Thoracic aorta (tissue), 2 donors: Measurements from ENCODE around the gene PANK1. TPM values are rescaled to one million over a fixed set of nuclear protein-coding genes. Genes with fewer than 3 reads are reported as not detected.

Experiments
- ATAC-seq: fragments of 150-250 bp; one replicate; pipeline ENCODE4 v1.8.0; 2017; ENCODE audit warnings: low read depth; ENCODE audit not compliant: insufficient number of reproducible peaks, low FRiP score
- DNase-seq: peaks from one replicate; pipeline ENCODE4 v3.0.0-alpha.2; 2020; ENCODE audit warnings: low spot score
- H3K27ac ChIP-seq, 2 donors: fragments of 200-600 bp; sonication (generic); 1 replicate in 1 of 2; 2 replicates in 1 of 2; pipeline ENCODE4 v1.5.1; 2016; ENCODE audit warnings: mild to moderate bottlenecking in 2 of 2, moderate library complexity in 2 of 2
- H3K27me3 ChIP-seq: fragments of 200-600 bp; sonication (generic); replicated peaks from 2 replicates; pipeline ENCODE4 v1.6.0; 2016; ENCODE audit warnings: mild to moderate bottlenecking; ENCODE audit not compliant: insufficient read depth
- H3K36me3 ChIP-seq: fragments of 200-600 bp; sonication (generic); one replicate; pipeline ENCODE4 v1.5.1; 2016
- H3K4me1 ChIP-seq, 2 donors: fragments of 200-600 bp; sonication (generic); 1 replicate in 1 of 2; 2 replicates in 1 of 2; pipeline versions ENCODE4 v1.5.1 to v1.6.0; 2016; ENCODE audit warnings: low read depth in 2 of 2, mild to moderate bottlenecking in 1 of 2; ENCODE audit not compliant: control insufficient read depth in 1 of 2
- H3K4me3 ChIP-seq: fragments of 200-600 bp; sonication (generic); 2 replicates; pipeline ENCODE4 v1.5.1; 2016; ENCODE audit warnings: mild to moderate bottlenecking
- H3K9me3 ChIP-seq: fragments of 200-600 bp; sonication (generic); 2 replicates; pipeline ENCODE4 v1.5.1; 2016
- total RNA-seq, 2 donors: library from RNA; depleted of rRNA; stranded (reverse); fragments of >200 nt; gene quantifications; one replicate each; pipeline versions ENCODE4 v1.1.0 to v1.2.3, GENCODE V29; 2016
- TF ChIP-seq, protein P1 (sequence below): fragments of 200-600 bp; sonication (generic); IDR thresholded peaks from one replicate; pipeline ENCODE4 v1.5.1; 2019; ENCODE audit warnings: antibody characterized with exemption

The PANK1 gene
- total RNA-seq, 2 donors from 2014 or later = 0.95 to 5.5 TPM

DNA sequence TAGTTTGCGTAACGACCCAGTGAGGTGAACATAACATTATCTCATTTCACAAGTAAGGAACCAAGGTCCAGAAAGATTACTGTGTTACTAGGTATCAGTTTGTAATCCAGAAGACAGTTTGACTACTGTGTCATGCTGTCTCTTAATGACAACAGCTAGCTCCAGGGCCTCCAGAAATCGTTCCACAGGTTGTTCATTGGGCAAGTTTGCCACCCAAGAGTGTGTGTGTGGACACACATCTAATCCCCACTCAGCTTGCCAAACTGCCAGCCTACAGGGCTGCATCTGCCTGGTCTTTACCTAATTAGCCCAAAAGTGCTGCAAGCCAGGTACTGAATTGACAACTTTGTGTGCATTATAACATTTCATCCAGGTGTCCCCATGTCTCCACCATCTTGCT lies 81.7 kb downstream of the PANK1 start:
- TF ChIP-seq, protein P1, sequence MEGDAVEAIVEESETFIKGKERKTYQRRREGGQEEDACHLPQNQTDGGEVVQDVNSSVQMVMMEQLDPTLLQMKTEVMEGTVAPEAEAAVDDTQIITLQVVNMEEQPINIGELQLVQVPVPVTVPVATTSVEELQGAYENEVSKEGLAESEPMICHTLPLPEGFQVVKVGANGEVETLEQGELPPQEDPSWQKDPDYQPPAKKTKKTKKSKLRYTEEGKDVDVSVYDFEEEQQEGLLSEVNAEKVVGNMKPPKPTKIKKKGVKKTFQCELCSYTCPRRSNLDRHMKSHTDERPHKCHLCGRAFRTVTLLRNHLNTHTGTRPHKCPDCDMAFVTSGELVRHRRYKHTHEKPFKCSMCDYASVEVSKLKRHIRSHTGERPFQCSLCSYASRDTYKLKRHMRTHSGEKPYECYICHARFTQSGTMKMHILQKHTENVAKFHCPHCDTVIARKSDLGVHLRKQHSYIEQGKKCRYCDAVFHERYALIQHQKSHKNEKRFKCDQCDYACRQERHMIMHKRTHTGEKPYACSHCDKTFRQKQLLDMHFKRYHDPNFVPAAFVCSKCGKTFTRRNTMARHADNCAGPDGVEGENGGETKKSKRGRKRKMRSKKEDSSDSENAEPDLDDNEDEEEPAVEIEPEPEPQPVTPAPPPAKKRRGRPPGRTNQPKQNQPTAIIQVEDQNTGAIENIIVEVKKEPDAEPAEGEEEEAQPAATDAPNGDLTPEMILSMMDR = no peak
- no peaks in the 10 kb centered on the region for H3K27me3 ChIP-seq
- no peak for DNase-seq
- no peaks in the 10 kb centered on the region for H3K4me1 ChIP-seq
- H3K36me3 ChIP-seq = no peaks in the 10 kb centered on the region
- no peaks in the 10 kb centered on the region for H3K9me3 ChIP-seq
- H3K4me3 ChIP-seq = no peak overlapping the region
- ATAC-seq = no peak
- no peak overlapping the region for H3K27ac ChIP-seq

DNA sequence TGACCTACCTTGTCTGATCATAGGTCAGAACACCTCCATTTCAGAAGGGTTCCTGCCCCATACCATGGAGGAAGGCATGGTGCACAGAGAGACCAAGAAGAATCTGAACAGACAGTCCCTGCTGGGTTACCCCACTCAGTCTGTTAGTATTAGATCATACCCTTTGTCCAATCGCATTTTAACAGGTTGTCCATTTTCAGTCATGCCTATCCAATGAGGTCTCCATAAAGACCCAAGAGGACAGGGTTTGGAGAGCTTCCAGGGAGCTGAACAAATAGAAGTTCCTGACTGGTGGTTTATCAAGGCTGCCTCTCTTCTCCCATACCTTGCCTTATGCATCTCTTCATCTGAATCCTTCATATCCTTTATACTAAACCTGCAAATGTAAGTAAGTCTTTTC lies 88.4 kb downstream of the PANK1 start:
- Histone ChIP-seq H3K9me3 (no peaks in the 10 kb centered on the region), H3K27ac (no peak overlapping the region), H3K4me1 (peaks cover 0 to 11% of the 10 kb centered on the region in 2 donors), H3K4me3 (no peak overlapping the region), H3K36me3 (no peaks in the 10 kb centered on the region), H3K27me3 (no peaks in the 10 kb centered on the region)
- ATAC-seq (no peak), DNase-seq (no peak)
- TF ChIP-seq, protein P1 = no peak

DNA sequence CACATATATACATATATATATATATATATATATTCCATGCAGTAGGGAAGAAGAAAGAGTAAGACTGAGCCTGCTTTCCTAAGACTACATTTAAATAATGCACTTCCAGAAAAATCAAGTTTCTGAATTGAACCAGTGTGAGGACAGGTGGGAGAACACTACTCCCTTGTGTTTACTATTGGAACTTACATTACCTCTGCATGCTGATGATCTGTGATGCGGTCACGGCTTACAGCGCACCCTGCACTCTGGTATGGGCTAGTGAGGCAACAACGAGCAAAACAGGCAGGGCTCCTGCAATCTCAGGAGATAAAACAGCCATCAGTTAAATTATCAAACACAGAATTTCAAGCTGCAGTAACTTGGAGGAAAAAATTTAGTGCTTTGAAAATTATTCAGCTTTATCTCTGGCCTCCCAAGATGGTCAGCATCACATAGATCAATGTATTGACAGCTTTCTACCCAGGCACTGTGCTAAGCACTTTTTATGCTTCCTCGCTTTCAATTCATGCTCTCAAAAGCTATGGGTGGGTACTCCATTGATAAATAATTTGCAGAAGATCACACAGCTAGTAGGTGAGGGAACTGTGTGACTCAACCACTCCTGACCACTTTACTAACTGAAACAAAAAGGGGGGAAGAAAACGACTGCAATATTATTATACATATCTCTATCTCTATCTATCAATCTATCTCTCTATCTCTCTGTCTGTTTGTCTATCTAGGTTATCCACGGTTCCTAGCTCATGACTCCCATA lies 89.2 kb downstream of the PANK1 start:
- Histone ChIP-seq H3K4me1 (peaks cover 0 to 11% of the 10 kb centered on the region in 2 donors), H3K36me3 (no peaks in the 10 kb centered on the region), H3K9me3 (no peaks in the 10 kb centered on the region), H3K4me3 (no peak overlapping the region), H3K27ac (no peak overlapping the region), H3K27me3 (no peaks in the 10 kb centered on the region)
- ATAC-seq (no peak), DNase-seq (no peak)
- TF ChIP-seq, protein P1 = no peak

DNA sequence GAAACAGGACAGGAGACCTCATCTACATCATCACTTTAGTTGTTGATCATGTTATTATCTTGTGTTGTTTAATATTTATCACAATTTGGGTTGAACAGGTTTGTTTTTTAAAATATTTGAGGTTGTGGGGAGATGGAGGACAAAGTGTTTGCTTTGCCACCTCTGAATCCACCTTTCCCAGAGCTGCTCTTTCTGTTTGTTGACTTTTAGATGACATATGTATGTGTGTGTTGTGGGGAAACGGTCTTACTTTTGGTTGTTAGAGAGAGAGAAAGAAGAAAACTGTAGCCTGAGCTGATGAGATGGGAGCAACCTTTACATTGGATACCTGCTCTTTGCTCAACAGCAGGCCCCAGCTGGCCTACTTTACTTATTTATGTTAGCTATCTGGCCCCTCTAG lies 90.6 kb downstream of the PANK1 start:
- Histone ChIP-seq H3K27ac (no peak overlapping the region), H3K9me3 (no peaks in the 10 kb centered on the region), H3K27me3 (no peaks in the 10 kb centered on the region), H3K36me3 (no peaks in the 10 kb centered on the region), H3K4me3 (no peak overlapping the region), H3K4me1 (peaks cover 0 to 11% of the 10 kb centered on the region in 2 donors)
- no peak for DNase-seq
- TF ChIP-seq, protein P1 = no peak
- ATAC-seq = no peak

DNA sequence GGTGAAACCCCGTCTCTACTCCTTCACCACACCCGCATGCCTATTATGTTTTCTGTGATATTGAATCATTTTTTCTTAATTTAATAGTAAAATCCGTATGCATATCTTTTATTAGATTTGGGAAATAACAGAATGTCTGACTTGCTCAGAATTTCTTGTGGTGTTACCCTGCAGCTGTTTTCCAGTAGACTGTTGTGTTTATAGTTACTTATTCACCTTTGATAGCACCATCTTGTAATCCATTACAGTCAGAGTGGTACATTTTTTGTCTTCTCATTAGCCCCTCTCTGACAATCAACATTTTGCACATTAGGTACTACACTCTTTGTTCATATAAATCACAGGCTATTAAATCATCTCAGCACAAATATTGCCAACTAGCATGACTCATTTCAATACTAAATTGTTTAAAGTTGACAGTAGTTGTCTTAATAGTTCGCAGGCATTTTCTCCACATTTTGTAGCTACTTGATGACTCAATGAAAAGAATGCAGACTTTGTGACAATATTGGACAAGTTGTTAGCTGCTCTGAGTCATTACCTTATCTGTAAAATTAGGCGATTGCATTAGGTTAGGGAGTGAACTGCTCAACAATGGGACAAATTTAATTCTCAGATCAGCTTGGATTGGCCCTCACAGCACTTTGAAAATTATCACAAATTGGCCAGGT lies 91.8 kb downstream of the PANK1 start:
- TF ChIP-seq, protein P1 = no peak
- H3K4me1 ChIP-seq = peaks cover 0 to 11% of the 10 kb centered on the region in 2 donors
- H3K27ac ChIP-seq = peak overlapping the region in 1 of 2 donors; percentile 12
- ATAC-seq (peak; percentile 89), DNase-seq (no peak)
- no peaks in the 10 kb centered on the region for H3K36me3 ChIP-seq
- H3K4me3 ChIP-seq = no peak overlapping the region
- H3K27me3 ChIP-seq = no peaks in the 10 kb centered on the region
- no peaks in the 10 kb centered on the region for H3K9me3 ChIP-seq
